Astrocyte of the spinal cord (primary cell): ENCODE measurements around the gene ACP5.
"Not testable (repeated sequence)": the region's sequence is repeated elsewhere in the genome, so short reads cannot be mapped to it uniquely, and the experiment has no call there.

Experiments
- DNase-seq: peaks from one replicate; pipeline ENCODE4 v3.0.0; 2011; ENCODE audit warnings: low read depth, low spot score
- H3K4me3 ChIP-seq: 2 replicates; pipeline ENCODE4 v1.5.1; 2011; ENCODE audit warnings: low read depth, mild to moderate bottlenecking, low read length, moderate library complexity
- CTCF ChIP-seq: IDR thresholded peaks from 2 replicates; pipeline ENCODE4 v1.5.1; 2012; ENCODE audit warnings: low read depth, mild to moderate bottlenecking, low read length, inconsistent platforms
- in situ Hi-C: cut with HindIII; loops from 2 replicates; pipeline ENCODE4 v1.10.0; 2017; ENCODE audit warnings: low sequenced_read_pairs

The ACP5 gene

DNA sequence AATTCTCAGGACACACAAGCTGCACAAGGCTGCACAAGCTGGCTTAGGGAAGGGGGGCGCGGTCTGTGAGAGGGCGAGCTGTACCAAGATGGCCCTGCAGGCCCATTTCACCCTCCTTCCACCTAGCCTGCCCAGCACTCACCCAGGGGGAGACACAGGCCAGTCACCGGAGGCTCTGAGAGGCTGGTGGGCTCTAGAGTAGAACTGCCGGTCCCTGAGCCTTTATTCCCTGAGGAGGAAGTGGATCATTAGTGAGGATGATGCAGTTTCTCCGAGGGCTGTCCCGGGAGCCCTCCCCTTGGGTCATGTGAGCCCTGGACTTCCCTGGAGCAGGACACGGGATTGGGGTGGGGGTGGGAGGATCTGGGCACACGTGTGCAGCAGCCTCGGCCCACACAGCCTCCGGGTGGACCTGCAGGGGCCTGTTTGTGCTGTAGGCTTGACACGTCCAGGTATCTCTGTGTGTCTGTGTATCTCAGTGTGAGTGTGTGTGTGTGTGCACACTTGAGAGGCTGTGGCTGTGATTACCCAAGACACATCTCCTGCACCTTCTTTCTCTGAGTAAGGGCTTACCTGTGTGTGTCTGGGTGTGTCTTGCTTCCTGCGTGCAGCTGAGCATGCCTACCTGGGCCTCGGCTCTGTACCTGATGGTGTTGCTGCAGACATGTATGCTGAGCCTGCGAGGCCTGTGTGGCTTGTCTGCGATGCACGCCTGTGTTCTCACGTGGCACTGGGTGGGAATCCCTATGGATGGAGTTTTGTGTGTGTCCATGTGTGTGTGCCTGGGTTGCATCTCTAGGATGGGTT, at the start of gene ACP5:
ACP5 (minus strand) TSS at position 195 of the 807 bp plus-strand sequence. CDS start 328 bp downstream, outside the sequence.
- DNase-seq, result no peak
- no peak for TF ChIP-seq CTCF
- in situ Hi-C loops, result no loop called here
- H3K4me3 ChIP-seq, result no peak within 1 kb of the TSS

- no peak for TF ChIP-seq CTCF
- in situ Hi-C loops, result no loop called here
- no peak for DNase-seq
- H3K4me3 ChIP-seq, result no peak overlapping the region
Measured at GRCh38 chr19:11626252-11626651, 48.8 kb upstream of the ACP5 start.

DNA sequence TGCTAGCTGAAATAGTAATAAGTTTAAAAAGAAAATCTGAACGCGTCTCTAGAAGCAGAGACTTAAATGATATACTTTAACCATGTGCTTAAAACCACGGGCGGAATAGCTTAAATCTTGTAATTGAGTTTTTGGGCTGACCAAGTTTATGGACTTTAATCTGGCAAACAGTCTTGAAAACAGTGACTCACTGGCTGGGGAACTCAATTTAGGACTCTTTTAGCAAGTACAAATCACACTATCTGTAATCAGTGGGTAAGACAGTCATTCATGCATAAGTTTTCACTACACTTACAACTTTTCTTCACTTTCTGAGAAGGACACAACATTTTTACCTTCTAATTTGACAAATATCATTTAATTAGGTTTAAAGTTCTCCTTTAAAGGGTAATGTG, 46.6 kb upstream of the ACP5 start:
- peak; percentile 45 for DNase-seq
- no peak overlapping the region for H3K4me3 ChIP-seq
- in situ Hi-C loops, result no loop called here
- TF ChIP-seq CTCF, result no peak

DNA sequence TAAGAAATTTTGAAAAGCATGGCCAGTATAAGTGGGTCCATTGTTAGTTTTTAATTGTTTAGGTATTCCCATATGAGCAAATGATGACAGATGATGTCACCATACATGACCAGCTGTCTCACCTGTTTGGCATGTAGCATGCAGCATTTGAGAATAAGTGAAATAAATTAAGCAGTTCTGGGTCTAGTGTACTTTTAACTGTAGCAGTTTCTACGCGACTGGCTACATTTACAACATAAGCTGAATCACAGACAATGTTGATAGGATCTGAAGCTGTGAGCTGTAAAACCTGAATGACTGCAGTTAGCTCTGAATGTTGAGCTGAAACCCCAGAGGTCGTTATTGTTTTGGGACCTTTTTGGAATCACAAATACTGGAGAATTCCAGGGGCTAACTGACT, 45.0 kb upstream of the ACP5 start:
- in situ Hi-C loops, H3K4me3 ChIP-seq, DNase-seq: not testable (repeated sequence)

- in situ Hi-C loops, result no loop called here
- H3K4me3 ChIP-seq, result no peak overlapping the region
- DNase-seq, result no peak
- TF ChIP-seq CTCF, result no peak
Measured at GRCh38 chr19:11620553-11620952, 43.1 kb upstream of the ACP5 start.

DNA sequence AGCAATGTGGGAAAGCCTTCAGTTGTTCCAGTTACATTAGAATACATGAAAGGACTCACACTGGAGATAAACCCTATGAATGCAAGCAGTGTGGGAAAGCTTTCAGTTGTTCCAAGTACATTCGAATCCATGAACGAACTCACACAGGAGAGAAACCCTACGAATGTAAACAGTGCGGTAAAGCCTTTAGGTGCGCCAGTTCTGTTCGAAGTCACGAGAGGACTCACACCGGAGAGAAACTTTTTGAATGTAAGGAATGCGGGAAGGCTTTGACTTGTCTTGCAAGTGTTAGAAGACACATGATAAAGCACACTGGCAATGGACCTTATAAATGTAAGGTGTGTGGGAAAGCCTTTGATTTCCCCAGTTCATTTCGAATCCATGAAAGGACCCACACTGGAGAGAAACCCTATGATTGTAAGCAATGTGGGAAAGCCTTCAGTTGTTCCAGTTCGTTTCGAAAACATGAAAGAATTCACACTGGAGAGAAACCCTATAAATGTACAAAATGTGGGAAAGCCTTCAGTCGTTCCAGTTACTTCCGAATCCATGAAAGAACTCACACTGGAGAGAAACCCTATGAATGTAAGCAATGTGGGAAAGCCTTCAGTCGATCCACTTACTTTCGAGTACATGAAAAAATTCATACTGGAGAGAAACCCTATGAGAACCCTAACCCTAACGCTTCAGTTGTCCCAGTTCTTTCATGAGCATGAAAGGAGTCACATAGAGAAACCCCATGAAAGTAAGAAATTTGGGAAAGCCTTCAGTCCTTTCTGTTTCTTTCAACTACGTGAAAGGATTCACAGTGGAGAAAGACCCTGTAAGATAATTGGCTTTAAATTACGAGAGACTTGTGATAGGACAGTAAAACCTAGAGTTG, 40.0 kb upstream of the ACP5 start:
- TF ChIP-seq CTCF, result no peak
- peak; percentile 10 for DNase-seq
- no peak overlapping the region for H3K4me3 ChIP-seq
- in situ Hi-C loops, result no loop called here
